Measurements from ENCODE around the gene HNRNPF.
A peak's percentile ranks its signal among the peaks of the same experiment; 100 is the strongest.

HNRNPF gene

DNA sequence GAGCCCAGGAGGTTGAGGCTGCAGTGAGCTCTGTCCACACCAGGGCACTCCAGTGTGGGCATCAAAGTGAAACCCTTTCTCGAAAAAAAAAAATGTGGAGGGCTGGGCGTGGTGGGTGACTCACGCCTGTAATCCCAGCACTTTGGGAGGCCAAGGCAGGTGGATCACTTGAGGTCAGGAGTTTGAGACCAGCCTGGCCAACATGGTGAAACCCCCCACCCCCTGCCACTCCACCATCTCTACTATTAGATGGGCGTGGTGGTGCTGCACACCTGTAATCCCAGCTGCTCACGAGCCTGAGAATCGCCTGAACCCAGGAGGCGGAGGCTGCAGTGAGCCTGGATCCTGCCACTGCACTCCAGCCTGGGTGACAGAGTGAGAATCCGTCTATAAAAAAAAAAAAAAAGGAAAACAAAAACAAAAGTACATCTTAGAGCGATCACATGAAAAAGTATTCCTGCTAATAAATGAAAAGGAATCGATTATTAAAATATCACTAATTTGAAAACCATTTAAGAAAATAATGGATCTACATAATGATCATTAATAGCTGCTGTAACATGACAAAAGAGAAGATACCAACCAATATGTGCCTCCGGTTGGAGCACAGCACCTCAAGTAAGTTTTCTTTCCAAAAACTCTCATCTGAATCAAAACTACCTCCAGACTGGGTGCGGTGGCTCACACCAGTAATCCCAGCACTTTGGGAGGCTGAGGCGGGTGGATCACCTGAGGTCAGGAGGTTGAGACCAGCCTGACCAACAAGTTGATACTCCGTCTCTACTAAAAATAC, 4.9 kb downstream of the HNRNPF start:
- ChIA-PET CTCF (interaction anchor here (1.0 kb wide), 1 partner anchor 14 kb away, joined by 4 read pairs; no protein-coding TSS in a partner anchor), POLR2A (interaction anchor here (0.5 kb wide), 1 partner anchor 23 kb away, joined by 3 read pairs; no protein-coding TSS in a partner anchor)
- no peaks in the 10 kb centered on the region for H3K9me3 ChIP-seq (ENCODE audit: control insufficient read depth, insufficient read depth, low read depth, low read length)
- no peak overlapping the region for H3K27ac ChIP-seq (ENCODE audit: extremely low read depth, low read depth, low read length)
- peaks cover 16% of the 10 kb centered on the region for H3K4me1 ChIP-seq (ENCODE audit: control insufficient read depth, insufficient read depth, low read length)
- no peak overlapping the region for H3K4me3 ChIP-seq (ENCODE audit: low read depth, low read length)
- peaks cover 3 to 21% of the 10 kb centered on the region in 2 experiments; a peak in 2 of 3 replicates for H3K36me3 ChIP-seq (ENCODE audit: control insufficient read depth in 2 of 2, insufficient read depth in 1 of 2, low read length in 2 of 2)
- TF ChIP-seq HOXA7 (CRISPR knock-in tag; IDR thresholded peaks at IDR 0.05; ENCODE audit: borderline replicate concordance) (no peak), IKZF3 (tag by site-specific recombination; IDR thresholded peaks at IDR 0.05) (no peak), ZNF221 (tag by site-specific recombination; IDR thresholded peaks at IDR 0.05; ENCODE audit: borderline replicate concordance) (no peak), EGR2 (tag by site-specific recombination; IDR thresholded peaks at IDR 0.05; ENCODE audit: low read depth) (peak; percentile 28; the same call in 1 of the 2 replicates), ZNF169 (tag by site-specific recombination; IDR thresholded peaks at IDR 0.05) (no peak), ZNF707 (tag by site-specific recombination; IDR thresholded peaks at IDR 0.05) (no peak), SP7 (tag by site-specific recombination; IDR thresholded peaks at IDR 0.05) (peak; percentile 69), WT1 (tag by site-specific recombination; IDR thresholded peaks at IDR 0.05) (0 out of 2 replicates have a peak, but pooled peaks have one; percentile 10), GLIS1 (tag by site-specific recombination; IDR thresholded peaks at IDR 0.05) (peak; percentile 85), ZBTB21 (tag by site-specific recombination; IDR thresholded peaks at IDR 0.05) (no peak), ZBTB17 (tag by site-specific recombination; IDR thresholded peaks at IDR 0.05) (peak; percentile 59), ZNF157 (tag by site-specific recombination; IDR thresholded peaks at IDR 0.05) (no peak), PRDM10 (tag by site-specific recombination; IDR thresholded peaks at IDR 0.05) (peak; percentile 49), PRDM1 (tag by site-specific recombination; IDR thresholded peaks at IDR 0.05) (peak; percentile 63; the same call in 1 of the 2 replicates), ZFHX2 (tag by site-specific recombination; conservative IDR thresholded peaks at IDR 0.05) (0 out of 2 replicates have a peak, but pooled peaks have one; percentile 17), KLF7 (tag by site-specific recombination; IDR thresholded peaks at IDR 0.05; ENCODE audit: borderline replicate concordance) (peak; percentile 84), ZNF473 (tag by site-specific recombination; IDR thresholded peaks at IDR 0.05) (no peak), ZNF645 (tag by site-specific recombination; IDR thresholded peaks at IDR 0.05) (no peak), ZNF354C (tag by site-specific recombination; IDR thresholded peaks at IDR 0.05; ENCODE audit: borderline replicate concordance, low read depth) (no peak), TRIM28 (IDR thresholded peaks at IDR 0.05; ENCODE audit: borderline replicate concordance, low read length) (no peak)
- TF ChIP-seq, protein P1, sequence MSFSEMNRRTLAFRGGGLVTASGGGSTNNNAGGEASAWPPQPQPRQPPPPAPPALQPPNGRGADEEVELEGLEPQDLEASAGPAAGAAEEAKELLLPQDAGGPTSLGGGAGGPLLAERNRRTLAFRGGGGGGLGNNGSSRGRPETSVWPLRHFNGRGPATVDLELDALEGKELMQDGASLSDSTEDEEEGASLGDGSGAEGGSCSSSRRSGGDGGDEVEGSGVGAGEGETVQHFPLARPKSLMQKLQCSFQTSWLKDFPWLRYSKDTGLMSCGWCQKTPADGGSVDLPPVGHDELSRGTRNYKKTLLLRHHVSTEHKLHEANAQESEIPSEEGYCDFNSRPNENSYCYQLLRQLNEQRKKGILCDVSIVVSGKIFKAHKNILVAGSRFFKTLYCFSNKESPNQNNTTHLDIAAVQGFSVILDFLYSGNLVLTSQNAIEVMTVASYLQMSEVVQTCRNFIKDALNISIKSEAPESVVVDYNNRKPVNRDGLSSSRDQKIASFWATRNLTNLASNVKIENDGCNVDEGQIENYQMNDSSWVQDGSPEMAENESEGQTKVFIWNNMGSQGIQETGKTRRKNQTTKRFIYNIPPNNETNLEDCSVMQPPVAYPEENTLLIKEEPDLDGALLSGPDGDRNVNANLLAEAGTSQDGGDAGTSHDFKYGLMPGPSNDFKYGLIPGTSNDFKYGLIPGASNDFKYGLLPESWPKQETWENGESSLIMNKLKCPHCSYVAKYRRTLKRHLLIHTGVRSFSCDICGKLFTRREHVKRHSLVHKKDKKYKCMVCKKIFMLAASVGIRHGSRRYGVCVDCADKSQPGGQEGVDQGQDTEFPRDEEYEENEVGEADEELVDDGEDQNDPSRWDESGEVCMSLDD (tag by site-specific recombination; IDR thresholded peaks at IDR 0.05): no peak
- TF ChIP-seq, protein P2, sequence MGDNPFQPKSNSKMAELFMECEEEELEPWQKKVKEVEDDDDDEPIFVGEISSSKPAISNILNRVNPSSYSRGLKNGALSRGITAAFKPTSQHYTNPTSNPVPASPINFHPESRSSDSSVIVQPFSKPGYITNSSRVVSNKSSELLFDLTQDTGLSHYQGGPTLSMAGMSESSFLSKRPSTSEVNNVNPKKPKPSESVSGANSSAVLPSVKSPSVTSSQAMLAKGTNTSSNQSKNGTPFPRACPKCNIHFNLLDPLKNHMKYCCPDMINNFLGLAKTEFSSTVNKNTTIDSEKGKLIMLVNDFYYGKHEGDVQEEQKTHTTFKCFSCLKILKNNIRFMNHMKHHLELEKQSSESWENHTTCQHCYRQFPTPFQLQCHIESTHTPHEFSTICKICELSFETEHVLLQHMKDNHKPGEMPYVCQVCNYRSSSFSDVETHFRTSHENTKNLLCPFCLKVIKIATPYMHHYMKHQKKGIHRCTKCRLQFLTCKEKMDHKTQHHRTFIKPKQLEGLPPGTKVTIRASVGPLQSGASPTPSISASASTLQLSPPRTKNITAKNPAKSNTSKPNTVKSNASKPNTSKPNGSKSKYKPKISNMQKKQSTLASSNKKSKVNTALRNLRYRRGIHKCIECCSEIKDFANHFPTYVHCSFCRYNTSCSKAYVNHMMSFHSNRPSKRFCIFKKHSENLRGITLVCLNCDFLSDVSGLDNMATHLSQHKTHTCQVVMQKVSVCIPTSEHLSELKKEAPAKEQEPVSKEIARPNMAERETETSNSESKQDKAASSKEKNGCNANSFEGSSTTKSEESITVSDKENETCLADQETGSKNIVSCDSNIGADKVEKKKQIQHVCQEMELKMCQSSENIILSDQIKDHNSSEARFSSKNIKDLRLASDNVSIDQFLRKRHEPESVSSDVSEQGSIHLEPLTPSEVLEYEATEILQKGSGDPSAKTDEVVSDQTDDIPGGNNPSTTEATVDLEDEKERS (tag by site-specific recombination; IDR thresholded peaks at IDR 0.05): no peak
- TF ChIP-seq, protein P3, sequence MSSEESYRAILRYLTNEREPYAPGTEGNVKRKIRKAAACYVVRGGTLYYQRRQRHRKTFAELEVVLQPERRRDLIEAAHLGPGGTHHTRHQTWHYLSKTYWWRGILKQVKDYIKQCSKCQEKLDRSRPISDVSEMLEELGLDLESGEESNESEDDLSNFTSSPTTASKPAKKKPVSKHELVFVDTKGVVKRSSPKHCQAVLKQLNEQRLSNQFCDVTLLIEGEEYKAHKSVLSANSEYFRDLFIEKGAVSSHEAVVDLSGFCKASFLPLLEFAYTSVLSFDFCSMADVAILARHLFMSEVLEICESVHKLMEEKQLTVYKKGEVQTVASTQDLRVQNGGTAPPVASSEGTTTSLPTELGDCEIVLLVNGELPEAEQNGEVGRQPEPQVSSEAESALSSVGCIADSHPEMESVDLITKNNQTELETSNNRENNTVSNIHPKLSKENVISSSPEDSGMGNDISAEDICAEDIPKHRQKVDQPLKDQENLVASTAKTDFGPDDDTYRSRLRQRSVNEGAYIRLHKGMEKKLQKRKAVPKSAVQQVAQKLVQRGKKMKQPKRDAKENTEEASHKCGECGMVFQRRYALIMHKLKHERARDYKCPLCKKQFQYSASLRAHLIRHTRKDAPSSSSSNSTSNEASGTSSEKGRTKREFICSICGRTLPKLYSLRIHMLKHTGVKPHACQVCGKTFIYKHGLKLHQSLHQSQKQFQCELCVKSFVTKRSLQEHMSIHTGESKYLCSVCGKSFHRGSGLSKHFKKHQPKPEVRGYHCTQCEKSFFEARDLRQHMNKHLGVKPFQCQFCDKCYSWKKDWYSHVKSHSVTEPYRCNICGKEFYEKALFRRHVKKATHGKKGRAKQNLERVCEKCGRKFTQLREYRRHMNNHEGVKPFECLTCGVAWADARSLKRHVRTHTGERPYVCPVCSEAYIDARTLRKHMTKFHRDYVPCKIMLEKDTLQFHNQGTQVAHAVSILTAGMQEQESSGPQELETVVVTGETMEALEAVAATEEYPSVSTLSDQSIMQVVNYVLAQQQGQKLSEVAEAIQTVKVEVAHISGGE (tag by site-specific recombination; conservative IDR thresholded peaks at IDR 0.05; ENCODE audit: low read depth): no peak

All from HEK293 (cell line).